NCI-H345 treated with DMSO at 0.1 percent for 48 hours (cell line): ENCODE results near the gene SLC6A8.
"Not testable (repeated sequence)": the region's sequence is repeated elsewhere in the genome, so short reads cannot be mapped to it uniquely, and the experiment has no call there.

ENCODE experiments used
- DNase-seq: peaks from one replicate; lab custom pipeline; 2025; ENCODE audit not compliant: unreplicated experiment; lab: John Stamatoyannopoulos, UW

SLC6A8 gene

GRCh38 chrX:153728951-153729631 is 41.4 kb downstream of the SLC6A8 start:
- no peak for DNase-seq

GRCh38 chrX:153730115-153730514 is 42.4 kb downstream of the SLC6A8 start:
- not testable (repeated sequence) for DNase-seq

GRCh38 chrX:153731117-153731844 is 43.6 kb downstream of the SLC6A8 start:
- no peak for DNase-seq

GRCh38 chrX:153731845-153732215 is 44.1 kb downstream of the SLC6A8 start:
- no peak for DNase-seq

- no peak for DNase-seq
Measured at GRCh38 chrX:153732401-153732800, 44.7 kb downstream of the SLC6A8 start.

GRCh38 chrX:153733651-153734240 is 46.0 kb downstream of the SLC6A8 start:
- no peak for DNase-seq

- no peak for DNase-seq
Measured at GRCh38 chrX:153734871-153735270, 47.1 kb downstream of the SLC6A8 start.

GRCh38 chrX:153735274-153735673 is 47.5 kb downstream of the SLC6A8 start:
- no peak for DNase-seq

GRCh38 chrX:153736071-153736820 is 48.5 kb downstream of the SLC6A8 start:
- no peak for DNase-seq

- no peak for DNase-seq
Measured at GRCh38 chrX:153736871-153737441, 49.2 kb downstream of the SLC6A8 start.

- no peak for DNase-seq
Measured at GRCh38 chrX:153738056-153738605, 50.4 kb downstream of the SLC6A8 start.

- DNase-seq: no peak
Measured at GRCh38 chrX:153739754-153740486, 52.2 kb downstream of the SLC6A8 start.

- DNase-seq: no peak
Measured at GRCh38 chrX:153740631-153741222, 53.0 kb downstream of the SLC6A8 start.

GRCh38 chrX:153741446-153741845 is 53.7 kb downstream of the SLC6A8 start:
- DNase-seq: no peak

GRCh38 chrX:153742111-153742510 is 54.4 kb downstream of the SLC6A8 start:
- DNase-seq: not testable (repeated sequence)

GRCh38 chrX:153742796-153743467 is 55.2 kb downstream of the SLC6A8 start:
- DNase-seq: not testable (repeated sequence)

GRCh38 chrX:153743468-153744209 is 55.9 kb downstream of the SLC6A8 start:
- not testable (repeated sequence) for DNase-seq

GRCh38 chrX:153744210-153745066 is 56.7 kb downstream of the SLC6A8 start:
- no peak for DNase-seq
